Measurements from ENCODE around the gene GYPE.
"Not testable (repeated sequence)": the region's sequence is repeated elsewhere in the genome, so short reads cannot be mapped to it uniquely, and the experiment has no call there.

DNA sequence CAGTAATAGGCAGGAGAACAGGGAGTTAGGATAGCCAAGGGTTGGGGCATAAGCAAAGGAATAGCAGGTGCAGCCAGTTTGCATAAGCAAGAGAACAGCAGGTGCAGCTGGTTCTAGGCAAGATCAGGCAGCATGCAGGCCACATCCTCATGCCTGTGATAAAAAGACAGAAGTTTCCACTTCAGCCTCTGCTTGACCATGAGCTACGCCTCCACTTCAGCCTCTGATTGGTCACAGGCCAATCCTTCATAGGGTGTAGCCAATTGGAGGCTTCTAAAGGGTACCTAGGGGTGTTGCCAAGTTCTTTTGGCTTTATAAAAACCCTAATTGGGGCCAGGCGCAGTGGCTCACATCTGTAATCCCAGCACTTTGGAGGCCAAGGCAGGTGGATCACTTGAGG, 30.0 kb downstream of the GYPE start:
- not testable (repeated sequence) for TF ChIP-seq POLR2A, POLR2AphosphoS5, EP300 (IDR thresholded peaks at IDR 0.05)
- TF ChIP-seq, protein P1, sequence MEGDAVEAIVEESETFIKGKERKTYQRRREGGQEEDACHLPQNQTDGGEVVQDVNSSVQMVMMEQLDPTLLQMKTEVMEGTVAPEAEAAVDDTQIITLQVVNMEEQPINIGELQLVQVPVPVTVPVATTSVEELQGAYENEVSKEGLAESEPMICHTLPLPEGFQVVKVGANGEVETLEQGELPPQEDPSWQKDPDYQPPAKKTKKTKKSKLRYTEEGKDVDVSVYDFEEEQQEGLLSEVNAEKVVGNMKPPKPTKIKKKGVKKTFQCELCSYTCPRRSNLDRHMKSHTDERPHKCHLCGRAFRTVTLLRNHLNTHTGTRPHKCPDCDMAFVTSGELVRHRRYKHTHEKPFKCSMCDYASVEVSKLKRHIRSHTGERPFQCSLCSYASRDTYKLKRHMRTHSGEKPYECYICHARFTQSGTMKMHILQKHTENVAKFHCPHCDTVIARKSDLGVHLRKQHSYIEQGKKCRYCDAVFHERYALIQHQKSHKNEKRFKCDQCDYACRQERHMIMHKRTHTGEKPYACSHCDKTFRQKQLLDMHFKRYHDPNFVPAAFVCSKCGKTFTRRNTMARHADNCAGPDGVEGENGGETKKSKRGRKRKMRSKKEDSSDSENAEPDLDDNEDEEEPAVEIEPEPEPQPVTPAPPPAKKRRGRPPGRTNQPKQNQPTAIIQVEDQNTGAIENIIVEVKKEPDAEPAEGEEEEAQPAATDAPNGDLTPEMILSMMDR (IDR thresholded peaks at IDR 0.05) = not testable (repeated sequence)
